Measurements from ENCODE around the gene E2F7. TPM values are rescaled to one million over a fixed set of nuclear protein-coding genes. Genes with fewer than 3 reads are reported as not detected.
A peak's percentile ranks its signal among the peaks of the same experiment; 100 is the strongest.

E2F7 gene
- total RNA-seq, 1 donor from 2014 or later = 7.1 TPM

DNA sequence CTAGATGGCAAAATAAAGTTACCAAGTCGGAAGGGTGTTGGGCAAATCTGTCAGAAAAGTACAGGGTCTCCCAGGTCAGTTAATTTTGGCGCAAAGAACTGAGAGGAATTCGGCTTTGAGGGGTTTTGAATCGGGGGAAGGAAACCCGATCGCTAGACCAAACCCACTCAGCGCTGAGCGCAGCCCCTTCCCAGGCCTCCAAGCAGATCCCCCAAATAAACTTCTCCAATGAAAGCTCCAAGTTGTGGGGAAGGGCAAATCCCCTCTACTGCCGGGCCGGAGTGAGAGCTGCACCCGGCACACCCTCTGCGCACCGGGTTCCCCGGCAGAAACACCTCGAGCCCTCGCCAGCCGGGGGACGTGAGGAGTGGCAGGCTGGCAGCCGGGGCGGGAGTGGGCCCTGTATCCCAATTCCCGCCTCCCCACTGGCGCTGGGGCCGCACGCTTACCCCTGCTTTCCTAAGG, 441 bp downstream of the E2F7 start:
- peak; percentile 61 for DNase-seq

DNA sequence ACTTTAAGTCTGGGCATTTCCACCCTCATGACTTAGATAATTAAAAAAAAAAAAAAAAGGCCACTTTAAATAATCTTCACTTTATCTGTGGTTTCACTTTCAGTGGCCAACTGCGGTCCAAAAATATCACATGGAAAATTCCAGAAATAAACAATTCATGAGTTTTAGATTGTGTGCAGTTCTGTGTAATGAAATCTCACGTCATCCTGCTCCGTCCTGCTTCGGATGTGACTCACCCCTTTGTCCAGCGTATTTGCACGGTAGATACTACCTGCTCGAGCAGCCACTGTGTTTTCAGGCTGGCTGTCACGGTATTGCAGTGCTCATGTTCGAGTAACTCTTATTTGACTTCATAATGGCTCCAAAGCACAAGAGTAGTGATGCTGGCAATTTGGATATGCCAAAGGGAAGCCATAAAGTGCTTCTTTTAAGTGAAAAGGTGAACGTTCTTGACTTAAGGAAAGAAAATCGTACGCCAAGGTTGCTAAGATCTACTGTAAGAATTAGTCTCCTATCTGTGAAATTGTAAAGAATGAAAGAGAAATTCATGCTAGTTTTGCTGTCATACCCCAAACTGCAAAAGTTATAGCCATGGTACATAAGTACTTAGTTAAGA, 2.4 kb downstream of the E2F7 start:
- no peak for DNase-seq

DNA sequence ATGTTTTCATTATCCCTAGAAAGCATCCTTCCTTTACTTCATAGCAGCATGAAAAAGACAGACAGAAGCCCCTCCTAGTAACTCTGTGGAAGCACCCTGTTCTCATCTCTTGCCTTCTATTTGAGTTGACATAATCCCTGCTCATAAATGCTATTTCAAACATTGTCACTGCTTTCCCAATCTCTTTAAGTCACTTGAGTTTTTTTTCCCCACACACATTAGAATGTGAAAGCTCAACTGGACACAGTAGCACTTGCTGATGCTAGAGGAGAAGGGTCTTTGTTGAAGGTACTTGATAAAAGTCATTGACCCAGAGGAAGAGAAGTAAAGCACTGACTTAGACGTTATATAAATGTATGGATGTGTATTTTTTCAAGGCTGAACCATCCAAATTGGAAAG, 3.0 kb downstream of the E2F7 start:
- no peak for DNase-seq

DNA sequence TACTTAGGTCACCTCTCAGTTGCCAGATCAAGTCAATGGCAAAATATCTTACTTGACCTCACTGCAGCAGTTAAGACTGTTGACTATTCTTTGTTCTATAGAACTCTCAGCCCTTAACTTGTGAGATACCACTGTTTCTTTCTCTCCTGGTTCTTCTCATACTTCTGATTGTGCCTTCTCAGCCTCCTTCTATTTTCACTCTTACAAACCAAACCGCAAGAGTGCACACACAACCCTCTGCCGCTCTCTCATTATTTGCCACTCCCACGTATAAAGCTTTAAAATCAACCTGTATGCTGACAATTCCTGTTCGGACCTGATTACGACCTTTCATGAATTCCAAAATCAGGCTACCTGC, 4.5 kb downstream of the E2F7 start:
- DNase-seq = no peak

GRCh38 chr12:77060136-77060882, 5.1 kb downstream of the E2F7 start:
- no peak for DNase-seq

DNA sequence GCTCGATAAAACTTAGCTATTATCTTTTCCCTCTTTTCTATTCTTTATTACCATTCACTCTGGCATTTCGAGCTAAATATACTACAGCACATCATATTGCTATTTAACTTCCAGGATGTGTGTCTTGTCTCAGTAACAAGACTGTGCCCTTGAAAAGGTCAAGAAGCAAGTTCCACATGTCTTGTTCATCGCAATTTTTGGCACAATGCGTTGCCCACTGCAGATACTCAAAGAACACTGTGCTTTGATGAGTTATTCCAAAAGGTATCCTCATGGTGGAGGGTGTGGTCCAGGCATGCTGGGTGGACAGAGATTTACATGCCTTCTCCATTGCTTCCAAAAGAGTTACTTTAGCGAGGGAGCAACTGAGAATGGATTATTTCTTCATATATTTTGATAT, 6.6 kb downstream of the E2F7 start:
- no peak for DNase-seq

DNA sequence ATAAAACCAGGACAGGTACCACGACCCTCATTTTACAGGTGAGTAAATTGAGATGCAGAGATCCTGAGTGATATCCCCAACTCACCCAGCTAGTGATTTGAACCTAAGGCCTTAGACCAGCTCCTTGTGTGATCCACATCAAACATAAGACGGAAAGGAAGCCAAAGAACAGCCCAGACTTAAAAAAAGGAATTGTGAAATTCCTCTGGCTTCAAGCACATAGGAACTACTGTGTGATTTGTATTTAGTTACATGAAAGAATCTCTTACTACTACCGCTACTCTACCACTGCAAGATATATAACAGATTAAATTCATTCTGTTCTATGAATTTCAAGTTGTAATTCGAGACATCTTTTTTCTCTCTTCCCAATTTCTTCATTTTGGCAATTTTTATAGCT, 10.5 kb downstream of the E2F7 start:
- DNase-seq = no peak

- DNase-seq = no peak
Observed at GRCh38 chr12:77053259-77053658, 12.1 kb downstream of the E2F7 start.

DNA sequence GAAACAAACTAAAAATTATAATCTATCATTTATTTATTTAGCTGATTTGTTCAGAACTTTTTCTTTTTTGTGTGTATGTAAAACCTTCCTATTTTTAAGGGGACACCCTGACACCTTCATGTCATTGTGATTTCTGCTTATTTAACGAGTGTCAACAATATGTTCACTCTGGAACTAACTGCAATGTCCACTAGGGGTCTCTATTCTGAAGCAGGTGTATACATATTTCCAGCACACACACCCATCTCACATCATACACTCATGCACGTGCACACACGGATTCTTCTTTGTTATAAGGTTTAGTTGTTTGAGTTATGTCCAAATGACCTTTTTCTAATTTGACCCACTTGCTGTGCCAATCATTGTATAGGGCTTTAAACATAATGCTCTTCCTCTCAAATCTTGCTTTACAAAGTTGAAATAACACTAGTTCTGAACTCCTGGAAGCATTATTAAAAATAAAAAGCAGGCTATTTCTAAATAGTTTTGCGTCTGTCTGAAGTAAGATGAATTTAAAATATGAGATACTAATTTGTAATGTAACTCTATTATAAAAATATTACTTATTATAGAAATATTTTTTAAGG, 15.5 kb downstream of the E2F7 start:
- peak; percentile 71 for DNase-seq

DNA sequence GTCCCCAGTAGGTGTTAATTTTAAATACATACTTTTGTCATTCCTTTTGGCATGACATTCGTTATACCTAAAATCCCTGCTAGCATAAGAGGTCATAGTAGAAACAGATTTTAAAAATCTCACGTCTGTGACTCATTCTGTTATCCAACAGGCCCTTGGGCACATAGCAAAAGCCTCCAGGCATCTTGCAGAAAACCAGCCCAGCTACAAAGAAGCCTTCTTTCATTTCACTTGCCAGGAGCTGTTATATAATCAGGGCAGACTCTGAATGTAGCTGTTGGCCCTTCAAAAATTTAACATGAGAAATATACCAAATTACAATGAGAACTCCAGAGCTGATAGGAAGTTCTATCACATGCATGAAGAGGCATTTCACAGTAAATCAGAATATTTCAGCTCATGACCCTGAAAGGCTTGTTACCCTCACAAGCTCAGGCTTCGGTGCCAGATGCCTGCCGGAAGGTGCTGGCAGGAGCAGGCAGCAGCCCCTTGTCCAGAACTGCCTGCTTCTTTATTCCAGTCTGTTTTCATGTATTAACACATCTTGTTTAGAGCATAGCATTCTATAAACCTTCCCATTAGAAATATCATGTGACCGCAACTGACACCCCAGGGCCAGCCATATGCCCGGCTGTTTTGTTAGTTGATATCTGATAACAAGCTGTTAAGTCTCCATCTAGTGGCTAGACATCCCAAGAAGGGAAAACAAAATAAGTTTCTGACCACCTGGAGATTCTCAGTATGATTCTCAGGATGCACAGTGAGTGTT, 17.8 kb downstream of the E2F7 start:
- no peak for DNase-seq

DNA sequence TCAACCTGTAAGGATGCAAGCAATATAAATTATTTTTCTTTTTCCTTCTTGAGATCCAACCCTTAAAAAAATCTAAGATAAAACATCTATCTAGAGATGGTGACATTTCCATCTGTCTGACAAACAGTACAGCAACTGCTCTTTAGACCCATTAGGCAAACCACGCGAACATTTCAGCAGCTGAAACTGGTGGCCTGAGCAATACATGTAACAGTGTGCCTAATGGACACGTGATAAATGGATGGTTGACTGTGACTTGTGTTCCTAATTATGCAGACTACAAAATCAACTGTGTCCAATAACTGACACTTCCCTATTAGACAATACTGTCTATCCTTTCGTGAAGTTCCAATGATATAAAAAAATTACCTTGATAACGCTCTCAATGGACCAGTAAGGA, 18.9 kb downstream of the E2F7 start:
- no peak for DNase-seq

- no peak for DNase-seq
Observed at GRCh38 chr12:77045183-77045582, 20.2 kb downstream of the E2F7 start.

DNA sequence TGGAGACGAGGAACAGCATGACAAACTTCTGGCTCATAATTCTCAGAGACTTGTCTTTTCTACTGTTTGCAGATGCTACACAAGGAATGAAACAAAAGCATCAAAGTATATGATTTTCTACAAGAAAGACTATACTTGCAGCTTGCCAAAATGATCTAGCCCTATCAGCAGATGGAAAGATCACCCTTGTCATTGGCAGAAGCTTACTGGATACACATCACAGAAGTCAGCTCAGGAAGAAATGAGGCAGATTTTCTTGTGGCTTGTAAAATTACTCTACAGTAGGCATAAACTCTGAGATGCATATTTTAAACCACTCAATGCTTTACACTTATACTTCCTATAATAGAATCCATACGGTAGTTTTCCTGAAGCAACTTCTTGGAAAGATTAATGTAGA, 20.6 kb downstream of the E2F7 start:
- DNase-seq = no peak

GRCh38 chr12:77042833-77043232, 22.5 kb downstream of the E2F7 start:
- DNase-seq = no peak

GRCh38 chr12:77040231-77040630, 25.1 kb downstream of the E2F7 start:
- no peak for DNase-seq

GRCh38 chr12:77035226-77035625, 30.1 kb downstream of the E2F7 start:
- no peak for DNase-seq

DNA sequence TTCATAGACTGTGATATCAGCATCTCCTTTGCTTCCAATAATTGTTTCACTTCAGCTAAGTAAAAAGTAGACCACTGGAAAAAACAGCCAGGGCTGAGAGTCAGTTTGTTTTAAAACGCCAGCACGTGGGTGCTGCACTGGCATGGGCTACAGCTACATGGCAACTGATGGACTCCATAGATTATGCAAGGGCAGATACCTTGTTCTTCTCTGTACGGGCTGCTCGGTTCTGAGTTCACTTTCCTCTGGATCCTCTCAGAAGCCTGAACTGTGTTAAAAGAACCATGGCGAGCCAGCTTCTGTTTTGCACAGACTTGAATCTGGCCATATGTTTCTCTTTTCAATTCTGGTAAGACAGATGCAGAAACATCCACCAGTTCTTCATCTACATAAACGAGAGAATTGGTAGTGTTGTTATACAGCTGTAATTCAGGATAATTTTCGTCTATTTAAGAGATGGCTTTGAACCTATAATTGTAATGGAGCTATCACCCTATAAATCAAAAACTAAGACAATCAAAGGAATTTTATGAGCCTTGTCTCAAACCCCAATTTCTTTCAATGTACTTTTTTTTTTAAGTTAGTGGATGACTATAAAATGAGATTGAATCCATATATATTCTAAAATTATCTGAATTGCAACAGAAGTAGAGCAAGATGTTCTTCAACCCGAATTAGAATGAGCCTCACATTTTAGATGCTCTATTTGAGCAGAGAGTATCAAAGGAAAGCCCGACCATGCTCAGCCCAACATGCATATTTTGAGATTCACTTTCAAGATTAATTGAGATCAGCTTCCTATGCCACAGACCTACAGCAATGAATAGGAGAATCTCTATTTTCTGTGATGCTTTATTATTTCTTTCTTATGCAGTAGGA, 31.5 kb downstream of the E2F7 start:
- no peak for DNase-seq

GRCh38 chr12:77032406-77032805, 33.0 kb downstream of the E2F7 start:
- no peak for DNase-seq

GRCh38 chr12:77031745-77032144, 33.6 kb downstream of the E2F7 start:
- no peak for DNase-seq

GRCh38 chr12:77025782-77026314, 39.5 kb downstream of the E2F7 start:
- no peak for DNase-seq

- no peak for DNase-seq
Observed at GRCh38 chr12:77023501-77023900, 41.9 kb downstream of the E2F7 start.

- DNase-seq = no peak
Observed at GRCh38 chr12:77019920-77020319, 45.4 kb downstream of the E2F7 start.
